ENCODE measurements around the gene PDE4DIP.
"Not testable (repeated sequence)": the region's sequence is repeated elsewhere in the genome, so short reads cannot be mapped to it uniquely, and the experiment has no call there.

DNA sequence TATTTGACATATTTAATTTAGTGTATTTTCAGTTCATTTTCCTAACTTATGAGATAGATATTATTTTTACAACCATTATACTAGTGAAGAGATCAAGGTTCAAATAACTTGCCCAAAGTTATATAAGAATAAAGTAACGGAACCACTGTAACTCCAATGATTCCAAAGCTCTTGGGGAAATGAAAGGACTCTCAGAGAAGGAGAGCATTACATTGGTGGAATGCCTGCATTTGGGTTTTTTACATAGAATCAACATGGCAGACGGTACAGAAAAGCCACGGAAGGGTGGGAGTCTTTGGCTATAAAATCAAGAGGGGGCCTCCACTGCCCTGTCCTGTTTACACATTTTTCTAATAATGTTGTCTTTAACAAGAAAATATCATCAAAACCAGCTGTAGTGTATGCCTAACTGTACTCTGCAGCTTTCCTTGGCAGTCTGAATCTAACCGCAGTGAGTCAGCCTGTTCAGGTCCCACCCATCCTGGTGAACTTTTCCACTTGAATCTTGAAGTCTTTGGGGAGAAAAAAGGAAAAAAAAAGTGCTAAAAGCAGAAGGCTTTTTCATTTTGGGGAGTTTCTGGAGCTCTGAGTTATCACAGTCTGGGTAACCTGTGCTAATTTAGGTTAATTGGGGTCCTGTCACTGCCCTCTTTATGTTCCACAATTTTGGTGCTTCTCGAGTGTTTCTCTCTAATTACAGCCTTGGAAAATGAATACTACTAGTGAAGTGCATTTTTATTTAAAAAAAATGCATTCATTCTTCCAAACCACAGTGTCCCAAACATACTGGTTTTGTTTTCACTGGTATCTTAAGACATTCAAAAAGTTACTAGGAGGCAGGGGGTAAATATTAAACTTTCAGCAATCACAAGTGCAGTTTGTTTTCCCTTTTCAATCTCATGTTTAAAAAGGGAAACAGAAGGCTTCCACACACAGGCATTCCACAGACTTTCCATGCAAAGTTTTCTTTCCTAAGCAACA lies 30.5 kb downstream of the PDE4DIP start:
- TF ChIP-seq CTCF, POLR2A (IDR thresholded peaks at IDR 0.05): not testable (repeated sequence)
